Measurements from ENCODE around the gene RCAN2.

DNA sequence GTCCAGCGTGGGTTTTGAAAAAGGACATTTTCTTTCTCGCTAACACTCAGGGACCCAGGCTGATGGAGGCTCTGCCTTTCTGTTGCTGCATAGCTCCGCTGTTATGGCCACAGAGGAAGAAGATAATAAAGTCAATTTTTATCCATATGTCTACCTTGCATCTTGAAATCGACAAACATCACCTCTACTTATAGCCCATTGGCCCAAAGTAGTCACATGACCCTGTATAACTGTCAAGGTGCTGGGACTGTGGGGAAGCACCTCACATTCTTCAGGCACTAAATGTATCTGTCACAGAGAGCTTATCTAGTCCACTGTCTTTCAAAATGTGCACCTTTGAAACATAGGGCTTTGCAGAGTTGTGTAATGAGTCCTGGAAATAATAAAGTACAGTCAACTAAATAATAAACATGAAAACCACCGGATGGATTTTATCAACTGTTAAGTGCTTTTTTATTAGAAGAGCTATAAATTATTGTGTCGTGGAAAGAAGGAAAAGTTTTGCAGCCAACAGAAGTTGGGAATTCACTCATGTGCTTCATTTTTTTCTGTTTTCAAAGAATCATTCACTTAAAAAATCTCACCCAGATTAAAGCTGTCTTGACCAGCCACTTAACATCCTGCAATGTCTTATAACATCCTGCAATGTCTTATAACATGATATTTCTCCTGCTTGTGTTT lies 47.7 kb upstream of the RCAN2 start:
- no peak for TF ChIP-seq TAF1 (IDR thresholded peaks at IDR 0.05; ENCODE audit: low read depth, low read length)
- no peak for TF ChIP-seq POLR2AphosphoS5 (IDR thresholded peaks at IDR 0.05; ENCODE audit: low read depth, low read length)
- no peak for TF ChIP-seq POU2F2 (IDR thresholded peaks at IDR 0.05; ENCODE audit: low read depth, low read length)

Measured in GM12891 (cell line).